A549 (cell line): ENCODE measurements around the gene USP12.

Experiments
- BHLHE40 ChIP-seq: IDR thresholded peaks from 2 replicates; pipeline ENCODE4 v1.6.1; 2012; ENCODE audit warnings: low read depth, low read length, inconsistent platforms
- CBX2 ChIP-seq: fragments of 200-600 bp; sonication (generic); IDR thresholded peaks from 2 replicates; pipeline ENCODE4 v1.6.1; 2016; ENCODE audit warnings: low read depth, mild to moderate bottlenecking, borderline replicate concordance
- CEBPB ChIP-seq, 2 experiments: fragments of >200 bp in 1 of 2; sonication (Bioruptor Twin) in 1 of 2; formaldehyde crosslinking in 1 of 2; IDR thresholded peaks; 2 replicates each; pipeline ENCODE4 v1.6.1; 2012 to 2016
- CHD2 ChIP-seq: fragments of 150-350 bp; IDR thresholded peaks from 2 replicates; pipeline ENCODE4 v1.6.1; 2014; ENCODE audit warnings: low read length; ENCODE audit not compliant: partially characterized antibody
- EP300 ChIP-seq, 2 experiments: fragments of >200 bp; sonication (Bioruptor Twin); formaldehyde crosslinking; IDR thresholded peaks; 2 replicates in 1 of 2; 3 replicates in 1 of 2; pipeline ENCODE4 v1.6.1; 2016 to 2017
- FOXS1 ChIP-seq: fragments of 250-450 bp; sonication (Bioruptor Pico); IDR thresholded peaks from 2 replicates; pipeline ENCODE4 v1.5.0; 2020; ENCODE audit warnings: mild to moderate bottlenecking, moderate library complexity
- GATA3 ChIP-seq: IDR thresholded peaks from 2 replicates; pipeline ENCODE4 v1.6.1; 2012; ENCODE audit warnings: borderline replicate concordance
- POLR2A ChIP-seq: IDR thresholded peaks from 2 replicates; pipeline ENCODE4 v1.6.1; 2012; ENCODE audit warnings: mild to moderate bottlenecking, low read length
- REST ChIP-seq: fragments of 200-600 bp; sonication (generic); IDR thresholded peaks from 2 replicates; pipeline ENCODE4 v1.6.1; 2016; ENCODE audit warnings: antibody characterized with exemption, mild to moderate bottlenecking, moderate library complexity
- RFX5 ChIP-seq: fragments of 450-650 bp; IDR thresholded peaks from 2 replicates; pipeline ENCODE4 v1.7.1; 2014; ENCODE audit warnings: antibody characterized with exemption, mild to moderate bottlenecking, moderate library complexity
- SMC3 ChIP-seq: fragments of >200 bp; sonication (Bioruptor Twin); formaldehyde crosslinking; IDR thresholded peaks from 3 replicates; pipeline ENCODE4 v1.6.1; 2018; ENCODE audit warnings: inconsistent platforms
- TF ChIP-seq, protein P1 (sequence below): fragments of >200 bp; sonication (Bioruptor Twin); formaldehyde crosslinking; IDR thresholded peaks from 3 replicates; pipeline ENCODE4 v1.5.1; 2016

- TF ChIP-seq, protein P1, sequence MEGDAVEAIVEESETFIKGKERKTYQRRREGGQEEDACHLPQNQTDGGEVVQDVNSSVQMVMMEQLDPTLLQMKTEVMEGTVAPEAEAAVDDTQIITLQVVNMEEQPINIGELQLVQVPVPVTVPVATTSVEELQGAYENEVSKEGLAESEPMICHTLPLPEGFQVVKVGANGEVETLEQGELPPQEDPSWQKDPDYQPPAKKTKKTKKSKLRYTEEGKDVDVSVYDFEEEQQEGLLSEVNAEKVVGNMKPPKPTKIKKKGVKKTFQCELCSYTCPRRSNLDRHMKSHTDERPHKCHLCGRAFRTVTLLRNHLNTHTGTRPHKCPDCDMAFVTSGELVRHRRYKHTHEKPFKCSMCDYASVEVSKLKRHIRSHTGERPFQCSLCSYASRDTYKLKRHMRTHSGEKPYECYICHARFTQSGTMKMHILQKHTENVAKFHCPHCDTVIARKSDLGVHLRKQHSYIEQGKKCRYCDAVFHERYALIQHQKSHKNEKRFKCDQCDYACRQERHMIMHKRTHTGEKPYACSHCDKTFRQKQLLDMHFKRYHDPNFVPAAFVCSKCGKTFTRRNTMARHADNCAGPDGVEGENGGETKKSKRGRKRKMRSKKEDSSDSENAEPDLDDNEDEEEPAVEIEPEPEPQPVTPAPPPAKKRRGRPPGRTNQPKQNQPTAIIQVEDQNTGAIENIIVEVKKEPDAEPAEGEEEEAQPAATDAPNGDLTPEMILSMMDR, result no peak
- TF ChIP-seq FOXS1 (CRISPR knock-in tag) (no peak), POLR2A (no peak), RFX5 (no peak), EP300 (IDR thresholded peaks at IDR 0.05) (no peak), CHD2 (no peak), CEBPB (IDR thresholded peaks at IDR 0.05) (no peak), GATA3 (no peak), CBX2 (no peak), SMC3 (no peak), REST (no peak), BHLHE40 (no peak)
Observed at GRCh38 chr13:27120811-27121210, 50.8 kb downstream of the USP12 start.
